HepG2 (cell line): ENCODE measurements around the gene PADI4. TPM values are rescaled to one million over a fixed set of nuclear protein-coding genes. Genes with fewer than 3 reads are reported as not detected.

Source experiments
- ATAC-seq: fragments of 200-7000 bp; cut with Tn5 transposase; 3 replicates; pipeline ENCODE4 v1.9.1; 2020; ENCODE audit warnings: mild to moderate bottlenecking, moderate library complexity
- BruUV-seq: library from RNA; stranded (reverse); fragments of 400-500 nt; replicated peaks from 2 replicates; lab custom pipeline; 2021; lab: Mats Ljungman, UMichigan
- CTCF ChIA-PET: fragments of 300-600 bp; formaldehyde crosslinking; extraction: SDS; loops from one replicate; lab custom pipeline; 2021; ENCODE audit warnings: low total read pairs, inconsistent platforms, low intra/inter-chr PET ratio; lab: Yijun Ruan, JAX
- POLR2A ChIA-PET: fragments of 350-600 bp; sonication (Branson Sonifier 250); formaldehyde crosslinking; loops from one replicate; lab custom pipeline; 2020; ENCODE audit warnings: antibody characterized with exemption, inconsistent platforms; lab: Yijun Ruan, JAX
- DNase-seq: peaks from one replicate; pipeline ENCODE4 v3.0.0-alpha.2; 2015; ENCODE audit warnings: low spot score
- FAIRE-seq: peaks from 3 replicates; lab custom pipeline; 2011; peaks lifted over from hg19 to GRCh38; lab: Jason Lieb, UNC
- H2AFZ ChIP-seq: one replicate; pipeline ENCODE4 v1.6.1; 2011; ENCODE audit warnings: low read length, inconsistent platforms
- H3K27ac ChIP-seq: fragments of 300-600 bp; 3 replicates; pipeline ENCODE4 v1.8.0; 2011; ENCODE audit warnings: mixed run types, mild to moderate bottlenecking, mixed read lengths, low read length, inconsistent platforms; ENCODE audit not compliant: insufficient read depth; ENCODE audit errors: extremely low read length
- H3K27me3 ChIP-seq, 2 experiments: fragments of 200-600 bp in 1 of 2; 2 replicates in 1 of 2; 3 replicates in 1 of 2; pipeline versions ENCODE4 v1.6.0 to v1.8.0; 2011; ENCODE audit warnings: low read length in 2 of 2, mild to moderate bottlenecking in 2 of 2, moderate library complexity in 2 of 2, inconsistent platforms in 1 of 2; ENCODE audit not compliant: insufficient read depth in 2 of 2, control insufficient read depth in 1 of 2
- H3K36me3 ChIP-seq, 2 experiments: fragments of 200-600 bp in 1 of 2; replicated peaks in 1 of 2; 2 replicates in 1 of 2; 3 replicates in 1 of 2; pipeline versions ENCODE4 v1.5.1 to v1.8.0; 2011; ENCODE audit warnings: low read length in 2 of 2, inconsistent platforms in 1 of 2; ENCODE audit not compliant: insufficient read depth in 2 of 2, control insufficient read depth in 1 of 2
- H3K4me1 ChIP-seq: 2 replicates; pipeline ENCODE4 v1.5.1; 2012; ENCODE audit warnings: low read length, inconsistent platforms; ENCODE audit not compliant: insufficient read depth
- H3K4me2 ChIP-seq: 2 replicates; pipeline ENCODE4 v1.6.0; 2011; ENCODE audit warnings: low read depth, low read length, inconsistent platforms
- H3K4me3 ChIP-seq, 3 experiments: fragments of 200-600 bp in 1 of 3; sonication (generic), shearing (Covaris generic) in 1 of 3; replicated peaks in 1 of 3; 2 replicates each; pipeline ENCODE4 v1.5.1; 2011 to 2016; ENCODE audit warnings: low read length in 3 of 3, inconsistent platforms in 2 of 3, low read depth in 2 of 3, mild to moderate bottlenecking in 2 of 3, control low read depth in 1 of 3, mixed read lengths in 1 of 3; ENCODE audit not compliant: insufficient read depth in 1 of 3
- H3K79me2 ChIP-seq: one replicate; pipeline ENCODE4 v1.6.1; 2011; ENCODE audit warnings: low read length, inconsistent platforms; ENCODE audit not compliant: insufficient read depth
- H3K9ac ChIP-seq: 2 replicates; pipeline ENCODE4 v1.6.0; 2011; ENCODE audit warnings: mild to moderate bottlenecking, low read depth, low read length, inconsistent platforms; ENCODE audit not compliant: insufficient read depth
- H3K9me3 ChIP-seq: 2 replicates; pipeline ENCODE4 v1.5.1; 2012; ENCODE audit warnings: mild to moderate bottlenecking, low read length
- H4K20me1 ChIP-seq: 2 replicates; pipeline ENCODE4 v1.6.0; 2011; ENCODE audit warnings: inconsistent platforms, mild to moderate bottlenecking, low read length, moderate library complexity; ENCODE audit not compliant: insufficient read depth
- FOXO1 ChIP-seq: sonication (generic); formaldehyde crosslinking; IDR thresholded peaks from 2 replicates; pipeline ENCODE4 v1.4.0; 2020; ENCODE audit warnings: missing genetic modification reagents
- HOXA5 ChIP-seq: sonication (generic); formaldehyde crosslinking; IDR thresholded peaks from 2 replicates; pipeline ENCODE4 v1.4.0; 2020; ENCODE audit warnings: missing genetic modification reagents
- MEIS1 ChIP-seq: sonication (generic); formaldehyde crosslinking; IDR thresholded peaks from 2 replicates; pipeline ENCODE4 v1.9.0; 2021; ENCODE audit warnings: mild to moderate bottlenecking, missing genetic modification reagents, moderate library complexity, borderline replicate concordance
- SNAI1 ChIP-seq: sonication (generic); formaldehyde crosslinking; IDR thresholded peaks from 2 replicates; pipeline ENCODE4 v1.5.0; 2020; ENCODE audit warnings: mild to moderate bottlenecking, missing genetic modification reagents, borderline replicate concordance
- SP4 ChIP-seq: sonication (generic); formaldehyde crosslinking; IDR thresholded peaks from 2 replicates; pipeline ENCODE4 v1.8.1; 2023; ENCODE audit warnings: mild to moderate bottlenecking, missing genetic modification reagents
- TRAFD1 ChIP-seq: sonication (generic); formaldehyde crosslinking; IDR thresholded peaks from 2 replicates; pipeline ENCODE4 v1.5.1; 2020; ENCODE audit warnings: missing genetic modification reagents, mild to moderate bottlenecking, borderline replicate concordance
- ZBTB39 ChIP-seq: sonication (generic); formaldehyde crosslinking; IDR thresholded peaks from 2 replicates; pipeline ENCODE4 v1.5.0; 2020; ENCODE audit warnings: missing genetic modification reagents
- ZFP90 ChIP-seq: sonication (generic); formaldehyde crosslinking; IDR thresholded peaks from 2 replicates; pipeline ENCODE4 v1.8.0; 2022; ENCODE audit warnings: missing genetic modification reagents, mild to moderate bottlenecking, inconsistent platforms, borderline replicate concordance
- ZMYM3 ChIP-seq: sonication (generic); formaldehyde crosslinking; IDR thresholded peaks from 2 replicates; pipeline ENCODE4 v1.5.1; 2020; ENCODE audit warnings: mild to moderate bottlenecking, missing genetic modification reagents
- WGBS: methylation state at CpG from one replicate; pipeline ENCODE4 v1.1.6; 2017; ENCODE audit warnings: low lambda C conversion rate; 5-methylcytosine and 5-hydroxymethylcytosine counted together
- in situ Hi-C: cut with HindIII; loops from 2 replicates; pipeline ENCODE4 v1.10.0; 2017; ENCODE audit warnings: low pct_unique_long_range_greater_than_20kb; ENCODE audit not compliant: extremely low pct_ligation_motif_present
- intact Hi-C: fragments of 100-400 bp; cut with micrococcal nuclease; formaldehyde crosslinking; loops from one replicate; pipeline ENCODE4 v1.10.0; 2022; ENCODE audit not compliant: unreplicated experiment
- polyA plus RNA-seq, 8 experiments: library from polyadenylated mRNA; depleted of rRNA in 3 of 8; stranded (reverse) in 7 of 8; unstranded in 1 of 8; fragments of >200 nt; fragmentation: Illumina TruSeq in 4 of 8; extraction: Trizol in 4 of 8; gene quantifications; 2 replicates each; pipeline versions ENCODE4 v1.2.1 to v1.2.3, GENCODE V29; 2011 to 2016; ENCODE audit warnings: low read depth in 4 of 8, missing spikeins in 1 of 8, mixed read lengths in 1 of 8; ENCODE audit not compliant: insufficient read depth in 1 of 8
- total RNA-seq, 5 experiments: library from RNA; depleted of rRNA; stranded (reverse); fragments of >200 nt; fragmentation: Illumina TruSeq; extraction: Trizol; gene quantifications; 2 replicates each; pipeline ENCODE4 v1.2.3, GENCODE V29; 2016; ENCODE audit warnings: low read depth in 1 of 5

PADI4 gene
- total and polyA plus RNA-seq, 2 of the 13 experiments (the other 11 are each of a cell fraction or from before 2014, with no cell fraction given): 0.04 TPM

- no peak overlapping the region for H3K27ac ChIP-seq
- no peak for FAIRE-seq
- no peaks in the 10 kb centered on the region for H4K20me1 ChIP-seq
- WGBS: 72% methylated on average over 5 of the region's 6 CpGs
- BruUV-seq: no TSS peak
- peaks cover 10 to 20% of the 10 kb centered on the region in 2 experiments; a peak in 4 of 5 replicates for H3K36me3 ChIP-seq
- no peaks in the 10 kb centered on the region for H3K9me3 ChIP-seq
- ATAC-seq: no peak
- H3K79me2 ChIP-seq: no peaks in the 10 kb centered on the region
- intact Hi-C loops: no loop called here
- DNase-seq: no peak
- H2AFZ ChIP-seq: no peak overlapping the region
- ChIA-PET POLR2A (no interaction called here), CTCF (no interaction called here)
- H3K4me3 ChIP-seq: no peak overlapping the region
- no peak overlapping the region for H3K4me2 ChIP-seq
- H3K4me1 ChIP-seq: peaks cover 9% of the 10 kb centered on the region
- in situ Hi-C loops: no loop called here
- H3K27me3 ChIP-seq: peaks cover 0 to 5% of the 10 kb centered on the region in 2 experiments; a peak in 1 of 5 replicates
- no peak overlapping the region for H3K9ac ChIP-seq
- no peak for TF ChIP-seq SP4
- no peak for TF ChIP-seq TRAFD1 (CRISPR knock-in tag)
- no peak for TF ChIP-seq ZFP90 (CRISPR knock-in tag)
- TF ChIP-seq FOXO1 (CRISPR knock-in tag): no peak
- no peak for TF ChIP-seq MEIS1
- TF ChIP-seq HOXA5 (CRISPR knock-in tag): no peak
- TF ChIP-seq ZBTB39 (CRISPR knock-in tag): no peak
- TF ChIP-seq SNAI1 (CRISPR knock-in tag): no peak
- TF ChIP-seq ZMYM3 (CRISPR knock-in tag): no peak
Measured at GRCh38 chr1:17404820-17405219, 96.8 kb downstream of the PADI4 start.
